GM12878 (cell line): ENCODE measurements around the gene CAMKK1. TPM values are rescaled to one million over a fixed set of nuclear protein-coding genes. Genes with fewer than 3 reads are reported as not detected.

ENCODE experiments used
- BCL11A ChIP-seq: IDR thresholded peaks from 2 replicates; pipeline ENCODE4 v1.6.1; 2011; ENCODE audit warnings: low read depth, low read length
- BCLAF1 ChIP-seq: fragments of 450-650 bp; IDR thresholded peaks from 2 replicates; pipeline ENCODE4 v1.6.1; 2017; ENCODE audit warnings: antibody characterized with exemption, mild to moderate bottlenecking, moderate library complexity
- EZH2 ChIP-seq: IDR thresholded peaks from 2 replicates; pipeline ENCODE4 v1.6.1; 2012; ENCODE audit warnings: low read depth, mild to moderate bottlenecking, control low read depth, inconsistent platforms, low read length, borderline replicate concordance; ENCODE audit not compliant: control insufficient read depth
- SPI1 ChIP-seq: IDR thresholded peaks from 2 replicates; pipeline ENCODE4 v1.6.1; 2011; ENCODE audit warnings: low read depth, mild to moderate bottlenecking, low read length, moderate library complexity, borderline replicate concordance; ENCODE audit not compliant: insufficient read depth
- SRF ChIP-seq, 2 experiments: IDR thresholded peaks; 2 replicates each; pipeline ENCODE4 v1.6.1; 2011; ENCODE audit warnings: low read depth in 2 of 2, low read length in 2 of 2, mild to moderate bottlenecking in 1 of 2, moderate library complexity in 1 of 2
- ZBTB33 ChIP-seq: fragments of 450-650 bp; IDR thresholded peaks from 2 replicates; pipeline ENCODE4 v1.6.1; 2017; ENCODE audit warnings: mild to moderate bottlenecking
- polyA plus RNA-seq, 11 experiments: library from polyadenylated mRNA; depleted of rRNA in 4 of 11; unstranded in 6 of 11; stranded (reverse) in 5 of 11; fragments of >200 nt; fragmentation: Nextera tagmentation in 4 of 11; fragmentation: Illumina TruSeq in 1 of 11; extraction: Ambion mirVana in 4 of 11; extraction: Trizol in 1 of 11; gene quantifications; 1 replicate in 1 of 11; 2 replicates in 10 of 11; pipeline versions ENCODE4 v1.2.1 to v1.2.3, GENCODE V29; 2011 to 2016; ENCODE audit warnings: inconsistent platforms in 2 of 11, missing spikeins in 2 of 11, low read depth in 1 of 11
- total RNA-seq, 4 experiments: library from RNA; depleted of rRNA in 3 of 4; stranded (reverse); fragments of >200 nt in 3 of 4; fragmentation: Illumina TruSeq in 1 of 4; extraction: Trizol in 1 of 4; gene quantifications; 2 replicates each; pipeline versions ENCODE4 v1.2.1 to v1.2.3, GENCODE V29; 2013 to 2021
- TF ChIP-seq, protein P1 (sequence below): fragments of 450-650 bp; IDR thresholded peaks from 2 replicates; pipeline ENCODE4 v1.6.1; 2017; ENCODE audit warnings: borderline replicate concordance

CAMKK1 gene
- total and polyA plus RNA-seq, 10 of the 15 experiments (the other 5 are each of a cell fraction or from before 2014, with no cell fraction given), result 0.06 to 0.84 (median 0.37) TPM

DNA sequence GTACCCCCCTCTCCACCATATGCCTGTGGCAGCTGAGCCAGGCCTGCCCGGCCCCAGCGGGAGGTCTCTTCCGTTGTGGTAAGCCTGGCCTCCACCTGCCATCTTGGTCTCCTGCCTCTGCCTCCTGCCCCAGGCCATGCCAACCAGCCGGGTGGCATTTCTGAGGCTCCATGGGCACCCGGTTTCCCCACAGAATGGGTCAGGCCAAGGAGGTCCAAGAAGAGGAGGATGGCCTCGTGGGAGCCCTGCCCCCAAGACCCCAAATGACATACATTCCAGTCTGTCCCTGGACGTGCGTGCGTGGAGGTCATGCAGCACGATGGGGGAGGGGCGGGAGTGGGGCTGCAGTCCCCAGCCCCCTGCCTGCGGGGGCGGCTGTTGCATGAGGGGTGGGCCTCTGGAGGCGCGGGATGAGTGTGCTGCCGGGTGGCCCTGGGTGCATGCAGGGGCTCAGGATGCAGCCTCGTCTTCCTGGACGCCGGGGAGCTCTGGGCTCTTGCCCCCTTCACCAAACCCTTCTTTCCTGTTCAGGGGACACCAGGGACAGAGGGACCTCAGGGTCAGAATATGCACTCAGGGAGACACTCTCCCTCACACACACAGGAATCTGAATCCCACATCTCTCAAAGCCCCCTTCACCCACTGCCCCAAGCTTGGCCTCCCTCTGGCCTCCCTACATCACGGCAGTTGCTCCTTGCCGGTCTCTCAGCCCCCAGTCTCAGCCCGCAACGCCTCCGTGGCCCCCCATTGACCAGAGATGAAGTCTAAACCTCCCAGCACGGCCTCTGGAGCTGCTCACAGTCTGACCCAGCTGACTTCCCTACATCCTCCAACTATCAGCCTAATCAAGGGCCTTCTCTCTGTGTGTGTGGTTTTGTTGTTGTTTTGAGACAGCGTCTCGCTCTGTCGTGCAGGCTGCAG lies 30.8 kb downstream of the CAMKK1 start (continued):
- TF ChIP-seq, protein P1, sequence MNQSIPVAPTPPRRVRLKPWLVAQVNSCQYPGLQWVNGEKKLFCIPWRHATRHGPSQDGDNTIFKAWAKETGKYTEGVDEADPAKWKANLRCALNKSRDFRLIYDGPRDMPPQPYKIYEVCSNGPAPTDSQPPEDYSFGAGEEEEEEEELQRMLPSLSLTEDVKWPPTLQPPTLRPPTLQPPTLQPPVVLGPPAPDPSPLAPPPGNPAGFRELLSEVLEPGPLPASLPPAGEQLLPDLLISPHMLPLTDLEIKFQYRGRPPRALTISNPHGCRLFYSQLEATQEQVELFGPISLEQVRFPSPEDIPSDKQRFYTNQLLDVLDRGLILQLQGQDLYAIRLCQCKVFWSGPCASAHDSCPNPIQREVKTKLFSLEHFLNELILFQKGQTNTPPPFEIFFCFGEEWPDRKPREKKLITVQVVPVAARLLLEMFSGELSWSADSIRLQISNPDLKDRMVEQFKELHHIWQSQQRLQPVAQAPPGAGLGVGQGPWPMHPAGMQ, result no peak
- TF ChIP-seq EZH2 (no peak), SPI1 (no peak), BCL11A (no peak), ZBTB33 (no peak), BCLAF1 (no peak), SRF (IDR thresholded peaks at IDR 0.05; ENCODE audit: low read depth in 2 of 2, low read length in 2 of 2) (no peak)
